IMR-90 (cell line): Measurements from ENCODE around the gene BCL11B. TPM values are rescaled to one million over a fixed set of nuclear protein-coding genes. Genes with fewer than 3 reads are reported as not detected.

Source experiments
- ATAC-seq: fragments of 200-7000 bp; cut with Tn5 transposase; 2 replicates; pipeline ENCODE4 v1.9.1; 2020; ENCODE audit warnings: low read depth, mild to moderate bottlenecking, moderate library complexity
- BruUV-seq: library from RNA; stranded (reverse); fragments of 400-500 nt; replicated peaks from 2 replicates; lab custom pipeline; 2021; lab: Mats Ljungman, UMichigan
- CTCF ChIA-PET: fragments of 300-600 bp; formaldehyde crosslinking; extraction: SDS; loops from one replicate; lab custom pipeline; 2021; ENCODE audit warnings: antibody characterized with exemption; lab: Yijun Ruan, JAX
- POLR2A ChIA-PET: fragments of 300-600 bp; sonication (Branson Sonifier 250); formaldehyde crosslinking; loops from one replicate; lab custom pipeline; 2022; ENCODE audit warnings: antibody characterized with exemption; ENCODE audit not compliant: unreplicated experiment; lab: Charles Lee
- DNase-seq: peaks from one replicate; pipeline ENCODE4 v3.0.0; 2013
- H2AFZ ChIP-seq: replicated peaks from 2 replicates; pipeline ENCODE3; 2013; ENCODE audit warnings: low read length, mild to moderate bottlenecking; ENCODE audit not compliant: poor library complexity
- H2AK5ac ChIP-seq: 2 replicates; pipeline ENCODE4 v1.6.1; 2013; ENCODE audit warnings: low read depth, low read length, inconsistent platforms
- H2AK9ac ChIP-seq: replicated peaks from 2 replicates; pipeline ENCODE3; 2013; ENCODE audit warnings: mild to moderate bottlenecking, low read depth, low read length, moderate library complexity; ENCODE audit not compliant: poor library complexity
- H2BK120ac ChIP-seq: 2 replicates; pipeline ENCODE4 v1.6.1; 2013; ENCODE audit warnings: low read depth, low read length, inconsistent platforms
- H2BK15ac ChIP-seq: 3 replicates; pipeline ENCODE4 v1.6.1; 2013; ENCODE audit warnings: low read depth, low read length, inconsistent platforms
- H2BK20ac ChIP-seq: 2 replicates; pipeline ENCODE4 v1.6.1; 2013; ENCODE audit warnings: low read depth, mild to moderate bottlenecking, inconsistent platforms, low read length, moderate library complexity
- H2BK5ac ChIP-seq: 2 replicates; pipeline ENCODE4 v1.6.1; 2013; ENCODE audit warnings: mild to moderate bottlenecking, low read depth, low read length, inconsistent platforms; ENCODE audit not compliant: poor library complexity, severe bottlenecking
- H3K14ac ChIP-seq: replicated peaks from 2 replicates; pipeline ENCODE4 v1.6.1; 2013; ENCODE audit warnings: low read depth, low read length, inconsistent platforms
- H3K18ac ChIP-seq: 2 replicates; pipeline ENCODE4 v1.6.1; 2013; ENCODE audit warnings: low read depth, low read length, control low read depth
- H3K23ac ChIP-seq: 2 replicates; pipeline ENCODE4 v1.6.1; 2013; ENCODE audit warnings: low read depth, low read length, inconsistent platforms
- H3K27ac ChIP-seq: 2 replicates; pipeline ENCODE4 v1.5.1; 2013; ENCODE audit warnings: mild to moderate bottlenecking, control low read depth, low read length; ENCODE audit not compliant: insufficient read depth
- H3K27me3 ChIP-seq: 2 replicates; pipeline ENCODE4 v1.6.1; 2013; ENCODE audit warnings: low read length; ENCODE audit not compliant: control insufficient read depth, insufficient read depth
- H3K36me3 ChIP-seq: 2 replicates; pipeline ENCODE4 v1.6.1; 2013; ENCODE audit warnings: low read length, mixed read lengths; ENCODE audit not compliant: control insufficient read depth, insufficient read depth
- H3K4ac ChIP-seq: 2 replicates; pipeline ENCODE4 v1.6.1; 2013; ENCODE audit warnings: low read depth, low read length, inconsistent platforms
- H3K4me1 ChIP-seq: 2 replicates; pipeline ENCODE4 v1.6.1; 2013; ENCODE audit warnings: low read length, mixed read lengths; ENCODE audit not compliant: control insufficient read depth, insufficient read depth
- H3K4me2 ChIP-seq: 2 replicates; pipeline ENCODE4 v1.6.1; 2013; ENCODE audit warnings: low read depth, mild to moderate bottlenecking, control low read depth, low read length, moderate library complexity
- H3K4me3 ChIP-seq: 2 replicates; pipeline ENCODE4 v1.5.1; 2013; ENCODE audit warnings: low read depth, mild to moderate bottlenecking, control low read depth, low read length, moderate library complexity; ENCODE audit not compliant: insufficient read depth
- H3K56ac ChIP-seq: 2 replicates; pipeline ENCODE4 v1.6.1; 2013; ENCODE audit warnings: low read length, inconsistent platforms; ENCODE audit not compliant: insufficient read depth; ENCODE audit errors: extremely low read depth
- H3K79me1 ChIP-seq, 2 experiments: 2 replicates each; pipeline ENCODE4 v1.6.1; 2013; ENCODE audit warnings: low read length in 2 of 2, inconsistent platforms in 1 of 2, low read depth in 1 of 2
- H3K9ac ChIP-seq: 2 replicates; pipeline ENCODE4 v1.6.1; 2013; ENCODE audit warnings: low read depth, low read length, control low read depth
- H3K9me1 ChIP-seq: 2 replicates; pipeline ENCODE4 v1.6.1; 2013; ENCODE audit warnings: low read length, inconsistent platforms; ENCODE audit not compliant: insufficient read depth
- H3K9me3 ChIP-seq: 2 replicates; pipeline ENCODE4 v1.6.1; 2013; ENCODE audit warnings: low read length; ENCODE audit not compliant: control insufficient read depth, insufficient read depth
- H4K20me1 ChIP-seq: 2 replicates; pipeline ENCODE4 v1.6.1; 2013; ENCODE audit warnings: low read length, inconsistent platforms; ENCODE audit not compliant: insufficient read depth
- H4K5ac ChIP-seq: 2 replicates; pipeline ENCODE4 v1.6.1; 2013; ENCODE audit warnings: mild to moderate bottlenecking, low read depth, low read length, control low read depth
- H4K8ac ChIP-seq, 2 experiments: 2 replicates each; pipeline ENCODE4 v1.6.1; 2013; ENCODE audit warnings: low read depth in 2 of 2, low read length in 2 of 2, control low read depth in 1 of 2, inconsistent platforms in 1 of 2
- H4K91ac ChIP-seq: 2 replicates; pipeline ENCODE4 v1.6.1; 2013; ENCODE audit warnings: low read depth, low read length, inconsistent platforms; ENCODE audit not compliant: insufficient read depth
- BHLHE40 ChIP-seq: fragments of 150-350 bp; IDR thresholded peaks from 2 replicates; pipeline ENCODE4 v1.6.1; 2016; ENCODE audit warnings: mild to moderate bottlenecking, low read depth, low read length
- ELK1 ChIP-seq: fragments of 150-350 bp; IDR thresholded peaks from 2 replicates; pipeline ENCODE4 v1.6.1; 2016; ENCODE audit warnings: low read depth, mild to moderate bottlenecking, low read length, moderate library complexity, borderline replicate concordance
- FOS ChIP-seq: fragments of 150-350 bp; IDR thresholded peaks from 2 replicates; pipeline ENCODE4 v1.6.1; 2016; ENCODE audit warnings: low read depth, low read length
- MAFK ChIP-seq: IDR thresholded peaks from 2 replicates; pipeline ENCODE4 v1.6.1; 2012; ENCODE audit warnings: low read depth, low read length, improper control_type of control experiment
- NFE2L2 ChIP-seq: fragments of 150-350 bp; IDR thresholded peaks from 2 replicates; pipeline ENCODE4 v1.6.1; 2016; ENCODE audit warnings: low read depth, mild to moderate bottlenecking, low read length
- POLR2A ChIP-seq: IDR thresholded peaks from 2 replicates; pipeline ENCODE4 v1.6.1; 2012; ENCODE audit warnings: mild to moderate bottlenecking, low read depth, low read length
- RAD21 ChIP-seq: IDR thresholded peaks from 2 replicates; pipeline ENCODE4 v1.6.1; 2012; ENCODE audit warnings: low read length, improper control_type of control experiment
- SMC3 ChIP-seq: fragments of 150-350 bp; IDR thresholded peaks from 2 replicates; pipeline ENCODE4 v1.6.1; 2016; ENCODE audit warnings: low read depth, mild to moderate bottlenecking, antibody characterized with exemption, low read length, moderate library complexity
- WGBS, 2 experiments: methylation state at CpG; one replicate each; pipeline versions ENCODE4 v1.1.5 to v1.1.7; 2013; ENCODE audit warnings: missing lambda C conversion rate in 2 of 2; ENCODE audit not compliant: insufficient read length in 1 of 2; ENCODE audit errors: extremely low coverage in 2 of 2; 5-methylcytosine and 5-hydroxymethylcytosine counted together
- dilution Hi-C: fragments of 300-500 bp; cut with HindIII; formaldehyde crosslinking; loops from one replicate; pipeline ENCODE4 v1.14.3; 2018; ENCODE audit warnings: low sequenced_read_pairs; ENCODE audit not compliant: unreplicated experiment
- in situ Hi-C: fragments of 300-500 bp; cut with MboI; formaldehyde crosslinking; loops from 3 replicates; pipeline ENCODE4 v1.14.3; 2019; ENCODE audit warnings: low sequenced_read_pairs, inconsistent platforms, mixed read lengths
- intact Hi-C: fragments of 100-400 bp; cut with micrococcal nuclease; formaldehyde crosslinking; loops from 2 replicates; pipeline ENCODE4 v1.10.0; 2022
- polyA plus RNA-seq, 3 experiments: library from polyadenylated mRNA; depleted of rRNA; stranded (reverse); fragments of >200 nt; gene quantifications; 2 replicates each; pipeline ENCODE4 v1.2.3, GENCODE V29; 2012; ENCODE audit warnings: low replicate concordance in 1 of 3
- total RNA-seq: library from RNA; depleted of rRNA; stranded (reverse); fragments of >200 nt; gene quantifications from 2 replicates; pipeline ENCODE4 v1.2.3, GENCODE V29; 2012

BCL11B gene
- total and polyA plus RNA-seq, 2 of the 4 experiments (the other 2 are of a cell fraction), result under 0.01 TPM; not detected in 1

- H2BK5ac ChIP-seq, result no peak overlapping the region
- intact Hi-C loops, result no loop called here
- no peak overlapping the region for H2AK5ac ChIP-seq
- no peak overlapping the region for H2BK20ac ChIP-seq
- BruUV-seq, result no TSS peak
- DNase-seq, result no peak
- H4K20me1 ChIP-seq, result no peaks in the 10 kb centered on the region
- no CpG with 5 or more reads among the region's 2 CpGs for WGBS, 2 experiments
- POLR2A ChIA-PET, result no interaction called here
- H2BK15ac ChIP-seq, result no peak overlapping the region
- in situ Hi-C loops, result no loop called here
- H4K91ac ChIP-seq, result no peak overlapping the region
- H3K27me3 ChIP-seq, result peaks cover 38% of the 10 kb centered on the region
- no peaks in the 10 kb centered on the region for H3K9me1 ChIP-seq
- H3K27ac ChIP-seq, result no peak overlapping the region
- no peak overlapping the region for H3K14ac ChIP-seq
- H3K9me3 ChIP-seq, result no peaks in the 10 kb centered on the region
- no peak overlapping the region for H4K5ac ChIP-seq
- H3K4ac ChIP-seq, result no peak overlapping the region
- no peak overlapping the region for H3K9ac ChIP-seq
- no peak overlapping the region for H4K8ac ChIP-seq
- dilution Hi-C loops, result no loop called here
- no peak overlapping the region for H2AFZ ChIP-seq
- H3K23ac ChIP-seq, result no peak overlapping the region
- H3K4me2 ChIP-seq, result no peak overlapping the region
- H2AK9ac ChIP-seq, result no peak overlapping the region
- no peak overlapping the region for H3K4me3 ChIP-seq
- no peaks in the 10 kb centered on the region for H3K79me1 ChIP-seq
- H3K18ac ChIP-seq, result no peak overlapping the region
- CTCF ChIA-PET, result no interaction called here
- peaks cover 1% of the 10 kb centered on the region; the same call in 1 of the 2 replicates for H3K4me1 ChIP-seq
- no peak overlapping the region for H2BK120ac ChIP-seq
- H3K36me3 ChIP-seq, result no peaks in the 10 kb centered on the region
- no peak overlapping the region for H3K56ac ChIP-seq
- TF ChIP-seq BHLHE40 (no peak), ELK1 (no peak), RAD21 (no peak), MAFK (no peak), SMC3 (no peak), POLR2A (no peak), NFE2L2 (no peak), FOS (no peak)
- ATAC-seq, result no peak
Observed at GRCh38 chr14:99276482-99276881, 4.5 kb upstream of the BCL11B start.
